GM10266 (cell line): ENCODE results near the gene DNAJC6.

Source experiments
- DNase-seq: peaks from one replicate; pipeline ENCODE4 v3.0.0; 2012; ENCODE audit errors: extremely low spot score
- CTCF ChIP-seq: IDR thresholded peaks from 2 replicates; pipeline ENCODE4 v1.5.1; 2012; ENCODE audit warnings: mild to moderate bottlenecking, low read depth; ENCODE audit not compliant: control insufficient read depth, insufficient read depth; ENCODE audit errors: missing control alignments

The DNAJC6 gene

GRCh38 chr1:65297706-65298105 is 11.6 kb upstream of the DNAJC6 start:
- TF ChIP-seq CTCF, result no peak
- DNase-seq, result no peak

GRCh38 chr1:65299328-65299727 is 10.0 kb upstream of the DNAJC6 start:
- TF ChIP-seq CTCF, result no peak
- DNase-seq, result no peak

GRCh38 chr1:65308781-65309303 is 501 bp upstream of the DNAJC6 start:
- TF ChIP-seq CTCF, result no peak
- DNase-seq, result no peak

- TF ChIP-seq CTCF, result no peak
Observed at GRCh38 chr1:65310078-65310587, 790 bp downstream of the DNAJC6 start.

GRCh38 chr1:65311760-65312159 is 2.4 kb downstream of the DNAJC6 start:
- DNase-seq, result no peak
- no peak for TF ChIP-seq CTCF

More at GRCh38 chr1:65310078-65310587, 790 bp downstream of the DNAJC6 start:
- DNase-seq, result no peak

GRCh38 chr1:65316233-65316632 is 6.9 kb downstream of the DNAJC6 start:
- no peak for DNase-seq
- no peak for TF ChIP-seq CTCF

GRCh38 chr1:65317866-65318653 is 8.7 kb downstream of the DNAJC6 start:
- TF ChIP-seq CTCF, result no peak
- DNase-seq, result no peak
